GM21576 (cell line): ENCODE measurements around the gene SIGLEC9.

Source experiments
- ATAC-seq: cut with Tn5 transposase; IDR thresholded peaks from one replicate; pipeline ENCODE4 v1.9.1; 2021; ENCODE audit warnings: mild to moderate bottlenecking, moderate library complexity; ENCODE audit not compliant: unreplicated experiment

SIGLEC9 gene

GRCh38 chr19:51122112-51122981 lies 2.4 kb upstream of the SIGLEC9 start:
- ATAC-seq = no peak

- no peak for ATAC-seq
These were observed 1.3 kb upstream of the SIGLEC9 start for GRCh38 chr19:51123381-51123800.

GRCh38 chr19:51123802-51124201 lies 904 bp upstream of the SIGLEC9 start:
- no peak for ATAC-seq

GRCh38 chr19:51124216-51124615 lies 490 bp upstream of the SIGLEC9 start:
- ATAC-seq = no peak

GRCh38 chr19:51125421-51126075 lies 842 bp downstream of the SIGLEC9 start:
- no peak for ATAC-seq

GRCh38 chr19:51127032-51127431 lies 2.3 kb downstream of the SIGLEC9 start:
- no peak for ATAC-seq

GRCh38 chr19:51127755-51128154 lies 3.0 kb downstream of the SIGLEC9 start:
- ATAC-seq = no peak

- ATAC-seq = no peak
These were observed 3.5 kb downstream of the SIGLEC9 start for GRCh38 chr19:51128227-51128626.

GRCh38 chr19:51129716-51130115 lies 5.0 kb downstream of the SIGLEC9 start:
- ATAC-seq = no peak

- ATAC-seq = no peak
These were observed 7.3 kb downstream of the SIGLEC9 start for GRCh38 chr19:51131780-51132680.

GRCh38 chr19:51135004-51135403 lies 10.3 kb downstream of the SIGLEC9 start:
- ATAC-seq = no peak

GRCh38 chr19:51135986-51136762 lies 11.5 kb downstream of the SIGLEC9 start:
- ATAC-seq = no peak

- ATAC-seq = no peak
These were observed 12.3 kb downstream of the SIGLEC9 start for GRCh38 chr19:51136851-51137551.

GRCh38 chr19:51137792-51138425 lies 13.2 kb downstream of the SIGLEC9 start:
- ATAC-seq = no peak

- ATAC-seq = no peak
These were observed 13.9 kb downstream of the SIGLEC9 start for GRCh38 chr19:51138549-51138979.

- no peak for ATAC-seq
These were observed 14.8 kb downstream of the SIGLEC9 start for GRCh38 chr19:51139299-51140014.

- ATAC-seq = no peak
These were observed 15.7 kb downstream of the SIGLEC9 start for GRCh38 chr19:51140441-51140840.

GRCh38 chr19:51141181-51141580 lies 16.5 kb downstream of the SIGLEC9 start:
- no peak for ATAC-seq

- no peak for ATAC-seq
These were observed 17.4 kb downstream of the SIGLEC9 start, which contains the start of gene SIGLEC7 for GRCh38 chr19:51142119-51142518. SIGLEC7 (plus strand) TSS chr19:51142301; CDS start chr19:51142370, 69 bp downstream.
